Activated T-helper 9 cell treated with anti-CD3 and anti-CD28 coated beads, Interleukin-2, amount 50 U/mL, for 16 hours (primary cell): ENCODE measurements around the gene POF1B.
"Not testable (repeated sequence)": the region's sequence is repeated elsewhere in the genome, so short reads cannot be mapped to it uniquely, and the experiment has no call there.

Source experiments
- DNase-seq: peaks from one replicate; pipeline ENCODE4 v3.0.0-alpha.2; 2020; ENCODE audit warnings: low read depth

Gene POF1B, protein sequence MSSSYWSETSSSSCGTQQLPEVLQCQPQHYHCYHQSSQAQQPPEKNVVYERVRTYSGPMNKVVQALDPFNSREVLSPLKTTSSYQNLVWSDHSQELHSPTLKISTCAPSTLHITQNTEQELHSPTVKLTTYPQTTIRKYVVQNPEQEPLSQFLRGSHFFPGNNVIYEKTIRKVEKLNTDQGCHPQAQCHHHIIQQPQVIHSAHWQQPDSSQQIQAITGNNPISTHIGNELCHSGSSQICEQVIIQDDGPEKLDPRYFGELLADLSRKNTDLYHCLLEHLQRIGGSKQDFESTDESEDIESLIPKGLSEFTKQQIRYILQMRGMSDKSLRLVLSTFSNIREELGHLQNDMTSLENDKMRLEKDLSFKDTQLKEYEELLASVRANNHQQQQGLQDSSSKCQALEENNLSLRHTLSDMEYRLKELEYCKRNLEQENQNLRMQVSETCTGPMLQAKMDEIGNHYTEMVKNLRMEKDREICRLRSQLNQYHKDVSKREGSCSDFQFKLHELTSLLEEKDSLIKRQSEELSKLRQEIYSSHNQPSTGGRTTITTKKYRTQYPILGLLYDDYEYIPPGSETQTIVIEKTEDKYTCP

DNA sequence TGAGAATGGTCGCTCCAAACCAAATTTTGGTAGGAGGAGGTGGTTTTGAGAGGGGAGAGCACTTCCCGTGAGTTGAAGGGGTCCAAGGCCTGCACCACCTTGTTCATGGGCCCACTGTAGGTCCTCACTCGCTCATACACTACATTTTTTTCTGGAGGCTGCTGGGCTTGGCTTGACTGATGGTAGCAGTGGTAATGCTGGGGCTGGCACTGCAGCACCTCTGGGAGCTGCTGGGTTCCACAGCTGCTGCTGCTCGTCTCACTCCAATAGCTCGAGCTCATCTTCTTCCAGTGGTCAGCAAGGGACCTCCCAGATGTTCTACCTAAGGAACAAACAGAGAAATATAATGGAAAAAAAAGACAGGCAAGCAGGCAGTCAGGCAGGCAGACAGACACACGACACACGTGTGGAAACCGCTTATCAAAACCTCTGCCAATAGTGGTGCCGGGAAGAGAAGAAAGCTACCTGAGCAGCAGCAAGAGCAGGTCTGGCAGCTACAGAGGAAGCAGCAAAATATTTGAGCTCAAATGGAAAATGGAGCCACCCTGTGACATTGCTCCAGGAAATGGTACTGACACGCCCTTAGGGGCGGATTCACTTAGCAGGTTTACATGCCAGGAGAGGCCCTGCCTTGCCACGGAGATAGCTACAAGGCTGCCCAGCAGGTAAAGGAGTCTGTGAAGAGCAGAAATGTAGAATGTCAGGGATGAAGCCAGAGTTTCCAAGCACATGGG, at the start of gene POF1B:
TSS of gene POF1B (minus strand) at position 492 of the 734 bp plus-strand sequence. CDS start at position 281, 211 bp downstream.
- DNase-seq: no peak

DNA sequence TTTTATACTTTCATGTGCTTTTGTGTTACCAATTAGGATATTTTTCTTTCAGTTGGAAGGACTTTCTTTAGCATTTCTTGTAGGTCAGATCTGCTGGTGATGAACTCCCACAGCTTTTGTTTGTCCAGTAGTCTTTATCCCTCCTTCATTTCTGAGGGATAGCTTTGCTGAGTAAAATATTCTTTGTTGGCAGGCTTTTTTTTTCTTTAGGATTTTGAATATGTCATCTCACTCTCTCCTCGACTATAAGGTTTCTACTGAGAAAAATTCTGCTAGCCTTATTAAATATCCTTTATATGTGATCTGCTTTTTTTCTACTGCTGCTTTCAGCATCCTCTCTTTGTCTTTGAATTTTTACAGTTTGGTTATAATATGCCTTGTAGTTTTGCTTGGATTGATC, 49.6 kb upstream of the POF1B start:
- DNase-seq: no peak

DNA sequence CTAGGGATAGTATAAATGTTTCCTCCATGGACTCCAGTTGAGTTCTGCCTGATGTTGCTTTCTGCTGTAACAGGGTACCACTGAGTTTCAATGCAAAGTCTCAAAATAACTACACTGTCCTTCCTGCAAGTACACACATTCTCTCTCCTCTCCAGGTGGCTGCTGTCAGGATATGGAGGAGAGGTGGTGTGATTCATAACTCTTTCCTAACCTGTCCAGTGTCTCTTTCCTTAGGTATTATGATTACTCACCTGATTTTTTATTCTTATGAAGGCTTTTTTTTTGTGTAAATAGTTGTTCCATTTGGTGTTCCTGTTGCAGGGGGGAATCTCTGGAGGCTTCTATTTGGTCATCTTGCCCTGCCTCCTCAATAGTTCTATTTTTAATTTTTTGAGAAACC, 39.8 kb upstream of the POF1B start:
- no peak for DNase-seq

DNA sequence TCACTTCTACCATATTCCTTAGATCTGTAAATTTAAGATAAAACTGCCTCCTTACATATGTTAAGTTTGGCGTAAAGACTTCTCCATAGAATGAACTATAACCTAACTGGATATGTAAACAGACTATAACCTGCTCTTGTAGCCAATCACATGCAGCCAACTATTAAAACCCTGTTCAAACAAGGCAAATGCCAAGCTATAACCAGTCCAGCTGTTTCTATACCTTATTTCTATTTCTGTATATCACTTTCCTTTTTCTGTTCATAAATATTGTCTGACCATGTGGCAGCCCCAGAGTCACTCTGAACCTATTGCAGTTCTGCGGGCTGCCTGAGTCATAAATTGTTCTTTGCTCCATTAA, 12.4 kb upstream of the POF1B start:
- DNase-seq: no peak

DNA sequence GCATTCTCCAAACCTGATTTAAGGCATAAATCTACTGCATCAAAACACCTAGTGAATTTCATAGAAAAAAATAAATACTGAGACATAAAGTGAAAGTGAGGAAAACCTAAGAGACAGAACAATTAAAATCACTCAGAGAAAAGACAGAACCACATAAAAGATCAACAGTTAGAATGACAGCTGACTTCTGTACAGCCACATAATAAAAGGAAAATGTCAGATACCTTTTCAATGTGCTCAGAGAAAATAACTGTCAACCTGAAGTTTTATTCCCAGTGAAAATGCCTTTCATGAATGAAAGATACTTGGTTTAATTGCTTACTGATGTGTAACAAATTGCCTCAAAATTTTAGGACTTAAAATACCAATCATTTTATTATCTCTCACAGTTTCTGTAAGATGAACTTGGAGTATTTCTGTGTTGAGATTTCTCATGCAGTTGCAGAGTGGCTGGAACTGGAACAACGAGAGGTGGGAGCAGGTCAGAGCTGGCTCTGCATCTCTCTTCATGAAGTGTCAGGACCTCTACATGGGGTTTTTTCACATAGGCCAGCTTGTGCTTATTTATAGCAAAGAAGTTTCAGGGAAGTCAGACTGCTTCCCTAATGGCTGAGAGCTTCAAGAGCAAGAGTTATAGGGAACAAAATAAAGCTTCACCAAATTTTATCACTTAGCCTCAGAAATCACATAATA, 11.9 kb upstream of the POF1B start:
- no peak for DNase-seq

DNA sequence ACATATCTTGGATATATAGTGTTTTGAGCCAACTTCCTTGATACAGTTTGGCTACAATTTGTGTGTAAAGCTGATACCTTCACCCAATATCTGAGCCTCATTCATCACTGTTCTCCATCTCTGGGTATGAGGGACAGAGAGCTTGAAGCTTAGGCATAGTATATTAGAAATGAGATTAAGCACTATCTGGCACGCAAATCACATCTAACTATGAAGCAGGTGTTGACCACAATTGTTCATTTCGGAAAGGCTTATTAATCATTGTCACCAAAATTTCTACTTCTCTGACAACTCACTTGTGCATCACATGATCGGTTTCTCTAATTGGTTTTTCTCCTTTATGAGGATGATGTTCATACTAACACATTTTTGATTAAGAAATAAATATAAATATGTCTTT, 2.1 kb upstream of the POF1B start:
- no peak for DNase-seq

DNA sequence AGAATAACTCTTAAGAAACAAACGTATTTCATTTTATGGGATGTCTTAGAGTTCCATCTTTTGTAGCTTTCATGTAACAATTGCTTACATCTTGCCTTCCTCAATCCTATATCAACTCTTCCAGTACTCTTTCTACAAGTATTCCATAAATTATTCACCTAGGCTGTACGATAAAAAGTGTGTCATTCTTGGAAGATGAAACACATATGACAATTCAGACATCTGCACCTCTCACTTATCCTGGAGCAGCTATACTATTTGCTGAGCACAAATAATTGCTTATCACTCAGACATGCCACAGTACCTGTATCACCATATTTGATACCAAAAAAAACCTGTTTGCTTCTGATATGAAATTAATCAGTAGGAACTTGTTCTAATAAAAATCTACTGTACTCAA, 1.0 kb downstream of the POF1B start:
- DNase-seq: no peak

DNA sequence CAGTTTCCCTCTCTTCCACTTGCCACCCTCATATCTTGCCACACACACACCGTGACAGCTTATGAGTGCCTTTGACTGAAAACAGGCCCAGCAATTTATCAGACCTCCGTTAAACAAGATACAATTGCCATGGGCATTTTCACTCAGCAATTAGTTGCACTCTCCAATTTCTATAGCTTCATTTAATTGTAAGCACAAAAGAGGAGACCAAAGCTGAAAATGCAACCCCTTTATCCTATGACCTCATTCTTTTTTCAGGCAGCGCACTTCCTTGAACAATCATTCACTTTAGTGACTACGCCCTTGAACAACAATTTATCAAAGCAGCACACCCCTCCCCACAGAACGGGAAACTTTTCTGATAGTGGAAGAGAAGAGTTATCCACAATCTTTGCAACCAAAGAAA, 4.1 kb downstream of the POF1B start:
- DNase-seq: no peak

DNA sequence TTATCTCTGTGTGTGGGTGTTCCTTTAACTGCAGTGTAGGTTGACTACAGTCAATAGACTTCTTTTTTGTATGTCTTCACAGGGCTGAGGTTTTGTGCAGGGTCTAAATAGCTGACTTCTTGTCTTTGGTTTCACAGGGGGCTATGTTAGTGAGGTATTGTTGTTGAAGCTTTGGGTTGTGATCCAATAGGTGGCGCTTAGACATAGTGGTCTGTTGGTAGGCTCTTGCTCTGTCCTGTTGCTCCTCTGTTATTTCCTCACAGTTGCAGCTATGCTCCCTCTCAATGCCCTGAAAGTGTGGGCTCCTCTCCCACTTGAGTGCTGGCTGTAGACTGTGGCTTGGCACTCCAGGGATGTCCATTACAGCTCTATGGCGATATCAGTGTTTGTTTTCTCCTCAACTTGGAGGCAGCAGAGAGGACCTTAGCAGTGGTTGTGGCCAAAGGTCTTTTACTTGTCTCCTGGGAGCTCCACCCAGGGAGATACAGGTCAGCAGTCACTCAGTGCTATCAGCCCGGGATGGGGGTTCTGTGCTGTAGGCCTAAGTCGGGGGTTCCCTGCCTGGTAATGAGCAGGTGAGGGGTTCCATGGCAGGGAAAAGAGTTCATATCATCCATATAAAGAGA, 14.0 kb downstream of the POF1B start:
- DNase-seq: no peak

DNA sequence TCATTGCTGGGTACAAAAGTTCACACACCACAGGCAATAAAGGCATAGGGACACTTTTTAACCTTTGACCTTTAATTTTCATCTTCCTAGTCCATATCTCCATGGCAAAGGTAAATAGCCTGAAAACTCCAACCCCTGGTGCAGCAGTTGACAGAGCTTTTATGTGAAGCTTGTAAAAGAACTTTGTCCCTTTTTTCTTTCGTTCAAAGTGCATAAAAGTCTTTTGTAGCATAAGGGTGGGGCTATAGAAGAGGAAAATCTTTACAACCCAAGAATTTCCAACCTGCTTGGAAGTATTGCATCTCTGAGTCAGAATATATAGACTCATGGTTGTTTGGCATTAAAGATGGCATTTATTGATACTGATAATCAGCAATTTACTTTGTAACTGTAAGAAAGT, 20.4 kb downstream of the POF1B start:
- no peak for DNase-seq

DNA sequence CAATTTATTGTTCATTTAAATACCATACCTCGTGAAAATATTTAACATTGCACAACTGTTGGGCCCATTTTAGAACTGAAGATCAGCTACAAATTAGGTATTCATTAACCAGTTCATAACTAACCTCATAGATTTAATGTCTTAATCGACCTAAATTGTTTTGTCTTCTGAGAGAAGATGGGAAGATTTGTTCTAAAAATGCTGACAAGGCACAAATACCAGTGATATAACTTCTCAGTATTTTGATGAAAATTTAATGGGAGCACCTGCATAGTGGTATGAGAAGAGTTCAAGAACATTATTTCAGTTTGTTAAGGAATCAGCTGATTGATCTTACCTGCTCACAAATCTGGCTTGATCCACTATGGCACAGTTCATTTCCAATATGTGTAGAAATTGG, 33.9 kb downstream of the POF1B start:
- DNase-seq: no peak

DNA sequence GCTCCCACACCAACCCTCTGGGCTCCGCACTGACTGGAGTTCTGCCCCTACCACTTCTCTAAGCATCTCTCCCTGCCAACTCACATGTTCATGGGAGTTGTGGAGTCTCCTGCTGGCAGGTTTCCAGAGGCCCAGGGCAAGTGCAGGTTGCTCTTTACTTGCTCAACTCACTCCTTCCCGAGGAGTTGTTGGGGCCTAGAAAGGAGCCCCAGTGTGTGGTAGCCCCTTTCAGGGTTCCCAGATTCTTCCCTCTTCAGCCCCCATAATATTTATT, 52.5 kb downstream of the POF1B start:
- DNase-seq: no peak

DNA sequence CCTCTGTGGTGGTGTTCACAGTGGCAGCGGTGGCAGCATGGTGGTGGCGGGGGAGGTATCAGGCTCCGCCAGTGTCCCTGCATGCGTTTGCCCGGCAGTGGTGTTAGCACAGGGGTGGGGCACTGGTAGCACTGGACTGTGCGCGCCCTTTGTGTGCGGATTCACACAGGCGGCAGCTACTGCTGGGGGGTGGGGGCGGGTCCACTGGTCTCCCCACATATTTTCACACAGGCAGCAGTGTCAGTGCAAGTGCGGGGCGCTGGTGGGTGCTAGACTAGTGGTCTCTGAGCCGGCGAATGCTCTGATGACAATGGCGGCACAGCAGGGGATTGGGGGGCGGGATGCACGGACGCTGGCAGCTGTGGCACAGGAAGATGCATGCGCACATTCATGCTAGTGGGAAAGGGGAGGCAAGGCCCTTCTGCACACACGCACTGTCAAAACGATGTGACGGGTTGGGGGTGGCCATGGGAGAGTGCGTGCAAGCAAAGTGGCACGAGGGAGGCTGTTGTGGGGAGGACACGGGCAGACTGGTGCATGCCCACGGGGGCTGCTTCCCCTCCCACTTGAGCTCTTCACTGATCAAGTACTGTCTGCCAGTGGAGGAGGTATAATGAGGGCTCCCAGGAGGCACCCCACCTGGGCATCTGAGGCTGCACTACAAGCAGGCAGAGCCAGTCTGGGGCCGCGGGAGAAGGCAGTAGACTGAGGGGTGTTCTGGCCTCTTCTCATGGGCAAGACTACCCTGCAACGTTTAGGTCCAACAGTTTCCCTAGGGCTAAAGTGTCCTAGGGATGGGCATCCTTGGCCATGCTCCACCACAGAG, 53.0 kb downstream of the POF1B start:
- DNase-seq: no peak

DNA sequence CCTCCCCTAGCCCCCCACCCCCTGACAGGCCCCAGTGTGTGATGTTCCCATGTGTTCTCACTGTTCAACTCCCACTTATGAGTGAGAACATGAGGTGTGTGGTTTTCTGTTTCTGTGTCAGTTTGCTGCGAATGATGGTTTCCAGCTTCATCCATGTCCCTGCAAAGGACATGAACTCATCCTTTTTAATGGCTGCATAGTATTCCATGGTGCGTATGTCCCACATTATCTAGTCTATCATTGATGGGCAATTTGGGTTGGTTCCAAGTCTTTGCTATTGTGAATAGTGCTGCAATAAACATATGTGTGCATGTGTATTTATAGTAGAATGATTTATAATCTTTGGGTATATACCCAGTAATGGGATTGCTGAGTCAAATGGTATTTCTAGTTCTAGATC, 68.1 kb downstream of the POF1B start:
- DNase-seq: not testable (repeated sequence)

DNA sequence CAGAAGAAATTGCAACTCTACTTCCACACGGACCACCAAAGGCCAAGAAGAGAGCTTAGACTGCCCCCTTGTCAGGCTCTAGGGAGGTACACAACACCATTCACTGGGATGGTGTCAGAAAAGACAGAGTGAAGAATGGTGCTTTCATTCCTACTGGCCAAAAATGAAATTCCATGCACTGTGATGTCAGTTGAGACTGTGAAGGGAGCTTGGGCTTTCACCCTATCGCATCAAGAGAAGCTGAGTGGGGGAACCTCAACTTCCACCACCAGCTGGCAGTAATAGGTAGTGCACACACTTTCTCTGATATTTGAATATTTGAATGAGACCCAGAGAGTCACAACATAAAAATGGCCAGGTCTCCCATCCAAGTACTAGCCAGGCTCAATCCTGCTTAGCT, 69.7 kb downstream of the POF1B start:
- no peak for DNase-seq

DNA sequence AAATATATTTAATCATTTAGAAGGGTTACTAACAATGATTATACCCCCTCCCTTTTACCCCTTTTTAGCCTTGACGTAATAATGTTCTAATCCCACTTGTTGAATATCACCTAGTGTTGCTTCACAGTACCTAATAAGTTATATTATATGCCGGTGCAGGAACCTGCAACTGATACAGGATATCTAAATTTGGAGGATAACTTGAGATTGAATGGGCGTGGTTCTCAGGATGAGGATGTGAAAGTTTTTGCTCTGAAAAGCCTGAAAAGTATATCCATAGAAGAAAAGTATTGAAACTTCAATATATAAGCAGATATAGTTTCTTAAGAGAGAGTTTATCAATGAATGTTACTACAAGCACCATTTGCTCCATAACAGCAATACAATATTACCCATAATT, 75.9 kb downstream of the POF1B start:
- no peak for DNase-seq

DNA sequence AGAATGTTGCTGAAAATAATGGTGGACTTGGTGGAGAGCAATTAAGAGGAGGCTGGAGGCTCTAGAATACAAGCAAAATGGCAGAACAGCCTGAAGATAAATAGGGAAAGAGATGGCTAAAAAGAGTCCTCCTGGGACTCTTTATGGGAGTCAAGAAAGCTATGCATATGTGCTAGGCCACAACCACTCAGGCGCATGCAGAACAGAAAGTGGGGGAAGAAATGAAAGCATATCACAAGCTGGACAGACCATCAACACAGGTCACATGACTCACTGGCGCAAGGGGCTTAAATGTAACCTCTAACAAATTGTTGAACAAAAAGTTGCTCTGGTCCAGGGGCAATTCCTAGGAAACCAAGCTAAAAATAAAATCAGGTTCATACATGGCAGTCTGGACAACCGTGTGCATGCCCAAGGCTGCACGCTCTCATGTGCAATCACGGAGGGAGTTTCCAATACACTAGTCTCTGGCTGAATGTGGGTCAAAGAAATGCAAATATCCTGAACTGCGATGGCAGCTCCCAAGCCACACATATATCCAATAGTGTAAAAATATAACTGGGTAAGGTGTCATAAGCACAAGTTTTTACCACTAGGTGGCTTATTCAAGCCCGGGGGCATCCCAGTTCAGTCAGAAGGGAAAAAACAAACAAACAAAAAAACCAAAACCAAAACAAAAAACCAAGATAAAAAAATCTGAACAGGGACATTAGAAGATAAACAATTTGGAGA, 90.3 kb downstream of the POF1B start:
- no peak for DNase-seq

DNA sequence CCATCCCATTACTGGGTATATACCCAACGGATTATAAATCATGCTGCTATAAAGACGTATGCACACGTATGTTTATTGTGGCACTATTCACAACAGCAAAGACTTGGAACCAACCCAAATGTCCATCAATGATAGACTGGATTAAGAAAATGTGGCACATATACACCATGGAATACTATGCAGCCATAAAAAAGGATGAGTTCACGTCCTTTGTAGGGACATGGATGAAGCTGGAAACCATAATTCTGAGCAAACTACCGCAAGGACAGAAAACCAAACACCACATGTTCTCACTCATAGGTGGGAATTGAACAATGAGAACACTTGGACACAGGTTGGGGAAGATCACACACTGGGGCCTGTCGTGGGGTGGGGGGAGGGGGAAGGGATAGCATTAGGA, 94.2 kb downstream of the POF1B start:
- DNase-seq: not testable (repeated sequence)

DNA sequence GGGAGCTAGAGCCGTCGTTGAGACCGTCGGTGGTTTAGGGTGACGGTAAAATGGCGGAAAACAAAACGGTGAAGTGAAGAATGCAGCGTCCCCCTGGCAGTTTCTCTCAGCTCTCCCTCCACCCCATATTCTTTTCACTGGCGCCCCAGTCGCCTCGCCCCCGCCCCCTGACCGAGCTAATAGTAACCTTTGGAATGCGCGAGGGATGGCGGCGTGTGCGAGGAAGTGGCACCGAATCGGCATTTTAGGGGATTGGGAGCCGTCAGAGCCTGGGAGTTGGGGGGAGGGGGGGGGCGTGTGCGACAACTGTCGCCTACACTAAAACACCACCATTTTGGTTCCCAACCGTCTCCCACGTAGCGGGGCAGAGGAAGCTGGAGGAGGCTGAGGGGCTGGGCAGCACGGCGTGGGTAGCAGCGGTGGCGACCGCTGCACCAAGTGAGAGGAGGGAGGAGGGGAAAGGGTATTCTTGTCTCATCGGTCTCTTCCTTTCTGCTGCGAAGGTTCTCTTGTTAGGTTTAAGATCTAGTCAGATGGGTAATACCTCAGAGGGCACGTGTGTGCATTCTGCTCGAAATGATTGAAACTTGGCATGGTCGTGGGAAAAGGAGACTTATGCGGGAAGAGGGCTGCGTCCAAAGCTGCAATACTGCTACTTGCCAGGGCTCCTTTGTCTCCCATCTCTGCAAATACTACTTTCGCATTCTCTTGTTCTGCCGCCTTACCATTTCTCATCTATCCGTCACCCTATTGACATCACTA, 134.8 kb downstream of the POF1B start:
- no peak for DNase-seq
